HepG2 (cell line): ENCODE data around the gene LYRM4. TPM values are rescaled to one million over a fixed set of nuclear protein-coding genes. Genes with fewer than 3 reads are reported as not detected.

ENCODE experiments used
- ARID3A ChIP-seq: IDR thresholded peaks from 2 replicates; pipeline ENCODE4 v1.6.1; 2012; ENCODE audit warnings: low read depth, low read length, improper control_type of control experiment
- BCLAF1 ChIP-seq: fragments of 450-650 bp; IDR thresholded peaks from 2 replicates; pipeline ENCODE4 v1.6.1; 2017; ENCODE audit warnings: mild to moderate bottlenecking
- BRD4 ChIP-seq: sonication (generic); formaldehyde crosslinking; IDR thresholded peaks from 2 replicates; pipeline ENCODE4 v1.4.0; 2020; ENCODE audit warnings: missing genetic modification reagents
- CENPX ChIP-seq: sonication (generic); formaldehyde crosslinking; IDR thresholded peaks from 2 replicates; pipeline ENCODE4 v1.9.0; 2021; ENCODE audit warnings: mild to moderate bottlenecking, missing genetic modification reagents, moderate library complexity
- DRAP1 ChIP-seq: IDR thresholded peaks from 2 replicates; pipeline ENCODE4 v1.6.1; 2016; ENCODE audit warnings: missing genetic modification reagents, missing compliant biosample characterization
- FOXJ3 ChIP-seq: sonication (generic); formaldehyde crosslinking; IDR thresholded peaks from 2 replicates; pipeline ENCODE4 v1.4.0; 2020; ENCODE audit warnings: missing genetic modification reagents, mild to moderate bottlenecking, borderline replicate concordance
- HNF1A ChIP-seq, 2 experiments: sonication (generic) in 1 of 2; formaldehyde crosslinking in 1 of 2; IDR thresholded peaks; 2 replicates each; pipeline versions ENCODE4 v1.4.0 to v1.6.1; 2016 to 2020; ENCODE audit warnings: borderline replicate concordance in 1 of 2, low read depth in 1 of 2, mild to moderate bottlenecking in 1 of 2, missing genetic modification reagents in 1 of 2
- KLF13 ChIP-seq: sonication (generic); formaldehyde crosslinking; IDR thresholded peaks from 2 replicates; pipeline ENCODE4 v1.4.0; 2020; ENCODE audit warnings: mild to moderate bottlenecking, missing genetic modification reagents
- KMT2A ChIP-seq: sonication (generic); formaldehyde crosslinking; IDR thresholded peaks from 2 replicates; pipeline ENCODE4 v1.4.0; 2020; ENCODE audit warnings: missing genetic modification reagents
- PHF5A ChIP-seq: IDR thresholded peaks from one replicate; pipeline ENCODE4 v1.6.1; 2018; ENCODE audit warnings: low read depth, missing genetic modification reagents; ENCODE audit not compliant: unreplicated experiment
- PLRG1 ChIP-seq: fragments of 450-650 bp; conservative IDR thresholded peaks from 2 replicates; pipeline ENCODE4 v1.6.1; 2016
- RARG ChIP-seq: sonication (generic); formaldehyde crosslinking; IDR thresholded peaks from 2 replicates; pipeline ENCODE4 v1.4.0; 2020; ENCODE audit warnings: low read depth, mild to moderate bottlenecking, missing genetic modification reagents
- ZEB1 ChIP-seq: IDR thresholded peaks from 2 replicates; pipeline ENCODE4 v1.6.1; 2012; ENCODE audit warnings: mild to moderate bottlenecking, low read depth, inconsistent platforms; ENCODE audit not compliant: insufficient replicate concordance
- ZFYVE20 ChIP-seq: sonication (generic); formaldehyde crosslinking; IDR thresholded peaks from 2 replicates; pipeline ENCODE4 v1.8.0; 2023; ENCODE audit warnings: low read depth, mild to moderate bottlenecking, moderate library complexity, missing genetic modification reagents, borderline replicate concordance
- ZNF121 ChIP-seq: sonication (generic); formaldehyde crosslinking; IDR thresholded peaks from 2 replicates; pipeline ENCODE4 v1.5.0; 2020; ENCODE audit warnings: mild to moderate bottlenecking, missing genetic modification reagents
- ZNF274 ChIP-seq: sonication (generic); formaldehyde crosslinking; IDR thresholded peaks from 2 replicates; pipeline ENCODE4 v1.5.1; 2020; ENCODE audit warnings: mild to moderate bottlenecking, missing genetic modification reagents
- ZNF740 ChIP-seq: sonication (generic); formaldehyde crosslinking; IDR thresholded peaks from 2 replicates; pipeline ENCODE4 v1.4.0; 2020; ENCODE audit warnings: missing genetic modification reagents
- ZNF772 ChIP-seq: sonication (generic); formaldehyde crosslinking; IDR thresholded peaks from 2 replicates; pipeline ENCODE4 v1.5.0; 2020; ENCODE audit warnings: mild to moderate bottlenecking, missing genetic modification reagents
- ZNF816 ChIP-seq: sonication (generic); formaldehyde crosslinking; IDR thresholded peaks from 2 replicates; pipeline ENCODE4 v1.8.0; 2022; ENCODE audit warnings: missing genetic modification reagents, mild to moderate bottlenecking, borderline replicate concordance
- polyA plus RNA-seq, 8 experiments: library from polyadenylated mRNA; depleted of rRNA in 3 of 8; stranded (reverse) in 7 of 8; unstranded in 1 of 8; fragments of >200 nt; fragmentation: Illumina TruSeq in 4 of 8; extraction: Trizol in 4 of 8; gene quantifications; 2 replicates each; pipeline versions ENCODE4 v1.2.1 to v1.2.3, GENCODE V29; 2011 to 2016; ENCODE audit warnings: low read depth in 4 of 8, missing spikeins in 1 of 8, mixed read lengths in 1 of 8; ENCODE audit not compliant: insufficient read depth in 1 of 8
- total RNA-seq, 5 experiments: library from RNA; depleted of rRNA; stranded (reverse); fragments of >200 nt; fragmentation: Illumina TruSeq; extraction: Trizol; gene quantifications; 2 replicates each; pipeline ENCODE4 v1.2.3, GENCODE V29; 2016; ENCODE audit warnings: low read depth in 1 of 5

The LYRM4 gene
- total and polyA plus RNA-seq, 2 of the 13 experiments (the other 11 are each of a cell fraction or from before 2014, with no cell fraction given): 64.6 to 67.5 TPM

- peak; percentile 58; the same call in 1 of the 2 replicates for TF ChIP-seq DRAP1 (CRISPR knock-in tag)
- TF ChIP-seq ZNF274 (CRISPR knock-in tag): 0 out of 2 replicates have a peak, but pooled peaks have one; percentile 47
- TF ChIP-seq BCLAF1: no peak
- TF ChIP-seq PLRG1: no peak
- TF ChIP-seq HNF1A (IDR thresholded peaks at IDR 0.05; ENCODE audit: low read depth): peak; percentile 88
- peak; percentile 88; the same call in 1 of the 2 replicates for TF ChIP-seq HNF1A (CRISPR knock-in tag; IDR thresholded peaks at IDR 0.05; ENCODE audit: borderline replicate concordance)
- no peak; the same call in 1 of the 2 replicates for TF ChIP-seq ZNF816 (CRISPR knock-in tag)
- no peak for TF ChIP-seq ZNF740 (CRISPR knock-in tag)
- peak; percentile 75 for TF ChIP-seq ARID3A
- no peak for TF ChIP-seq KLF13
- no peak for TF ChIP-seq ZNF772 (CRISPR knock-in tag)
- no peak for TF ChIP-seq RARG (CRISPR knock-in tag)
- TF ChIP-seq PHF5A (CRISPR knock-in tag): no peak
- no peak for TF ChIP-seq ZNF121 (CRISPR knock-in tag)
- no peak for TF ChIP-seq ZFYVE20 (CRISPR knock-in tag)
- TF ChIP-seq BRD4 (CRISPR knock-in tag): no peak
- TF ChIP-seq KMT2A: no peak
- TF ChIP-seq FOXJ3: no peak
- no peak for TF ChIP-seq ZEB1
- no peak for TF ChIP-seq CENPX
Observed at GRCh38 chr6:5119090-5119951, 141.4 kb downstream of the LYRM4 start (continued).
